Osteoblast (primary cell): ENCODE measurements around the gene JMJD6. TPM values are rescaled to one million over a fixed set of nuclear protein-coding genes. Genes with fewer than 3 reads are reported as not detected.
A peak's percentile ranks its signal among the peaks of the same experiment; 100 is the strongest.

ENCODE experiments used
- DNase-seq: peaks from one replicate; pipeline ENCODE4 v3.0.0; 2011; ENCODE audit warnings: low spot score, mixed read lengths; ENCODE audit not compliant: insufficient read length; ENCODE audit errors: missing footprints
- H2AFZ ChIP-seq: 2 replicates; pipeline ENCODE4 v1.6.0; 2011; ENCODE audit warnings: mild to moderate bottlenecking, low read length
- H3K27ac ChIP-seq: 2 replicates; pipeline ENCODE4 v1.5.1; 2011; ENCODE audit warnings: mild to moderate bottlenecking, low read depth, low read length, moderate library complexity
- H3K27me3 ChIP-seq: 2 replicates; pipeline ENCODE4 v1.6.0; 2012; ENCODE audit warnings: mild to moderate bottlenecking, control low read depth, inconsistent platforms, low read length, moderate library complexity; ENCODE audit not compliant: insufficient read depth
- H3K36me3 ChIP-seq: 2 replicates; pipeline ENCODE4 v1.5.1; 2011; ENCODE audit warnings: mild to moderate bottlenecking, low read length, control low read depth, moderate library complexity; ENCODE audit not compliant: insufficient read depth
- H3K4me1 ChIP-seq: 2 replicates; pipeline ENCODE4 v1.5.1; 2011; ENCODE audit warnings: mild to moderate bottlenecking, low read length, control low read depth, moderate library complexity; ENCODE audit not compliant: insufficient read depth
- H3K4me2 ChIP-seq: 2 replicates; pipeline ENCODE4 v1.6.0; 2011; ENCODE audit warnings: mild to moderate bottlenecking, low read length; ENCODE audit not compliant: insufficient read depth
- H3K4me3 ChIP-seq: fragments of 200-600 bp; sonication (generic); 3 replicates; pipeline ENCODE4 v1.5.1; 2012; ENCODE audit warnings: mild to moderate bottlenecking, low read length, inconsistent platforms; ENCODE audit not compliant: insufficient read depth
- H3K79me2 ChIP-seq: 2 replicates; pipeline ENCODE4 v1.6.0; 2012; ENCODE audit warnings: mild to moderate bottlenecking, low read length, control low read depth, inconsistent platforms; ENCODE audit not compliant: insufficient read depth
- H3K9me3 ChIP-seq: 2 replicates; pipeline ENCODE4 v1.5.1; 2011; ENCODE audit warnings: low read depth, low read length, control low read depth
- H4K20me1 ChIP-seq: 2 replicates; pipeline ENCODE4 v1.6.0; 2012; ENCODE audit warnings: mild to moderate bottlenecking, low read length, control low read depth; ENCODE audit not compliant: insufficient read depth
- total RNA-seq: library from RNA; depleted of rRNA; stranded (reverse); fragments of >200 nt; gene quantifications from 2 replicates; pipeline ENCODE4 v1.2.3, GENCODE V29; 2012
- TF ChIP-seq, protein P1 (sequence below): IDR thresholded peaks from 2 replicates; pipeline ENCODE4 v1.5.1; 2011; ENCODE audit warnings: mild to moderate bottlenecking, low read depth, low read length, moderate library complexity; ENCODE audit errors: extremely low read depth

JMJD6 gene
- total RNA-seq, 1 donor: 18.8 TPM

DNA sequence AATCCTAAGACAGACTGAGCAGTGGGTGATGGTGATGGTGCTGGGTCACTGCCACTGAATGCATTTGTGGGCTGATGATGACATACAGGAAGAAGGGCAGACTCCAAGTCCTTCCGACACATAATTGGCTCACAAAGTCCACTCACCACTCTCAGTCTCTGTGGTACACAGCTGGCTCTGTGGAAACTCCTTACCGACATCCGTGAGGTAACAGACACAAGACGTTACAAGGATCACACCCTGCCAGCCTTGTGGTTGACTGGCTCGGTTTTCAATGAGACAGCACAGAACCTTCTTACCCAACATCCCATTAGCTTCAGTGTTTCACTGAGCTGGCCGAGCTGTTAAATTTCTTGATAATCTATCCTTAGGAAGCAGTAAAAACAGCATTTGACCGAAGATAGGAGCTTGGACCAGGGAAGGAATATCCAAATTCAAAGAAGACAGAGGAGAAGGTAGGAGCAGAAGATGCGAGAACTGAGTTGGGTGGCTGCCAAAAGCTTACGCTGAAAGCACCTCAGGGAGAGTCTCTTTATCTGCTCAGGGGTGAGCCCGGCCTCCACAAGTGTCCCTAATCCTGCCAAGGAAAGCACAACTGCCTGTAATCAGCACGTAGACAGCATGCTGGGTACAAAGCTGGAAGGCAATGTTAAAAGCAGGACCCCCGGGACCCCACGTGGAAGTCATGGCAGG lies 10.1 kb downstream of the JMJD6 start:
- H3K79me2 ChIP-seq: peaks cover 48% of the 10 kb centered on the region
- no peak overlapping the region for H2AFZ ChIP-seq
- H3K4me2 ChIP-seq: peak overlapping the region; percentile 76
- peak overlapping the region; percentile 100 for H3K27ac ChIP-seq
- TF ChIP-seq, protein P1, sequence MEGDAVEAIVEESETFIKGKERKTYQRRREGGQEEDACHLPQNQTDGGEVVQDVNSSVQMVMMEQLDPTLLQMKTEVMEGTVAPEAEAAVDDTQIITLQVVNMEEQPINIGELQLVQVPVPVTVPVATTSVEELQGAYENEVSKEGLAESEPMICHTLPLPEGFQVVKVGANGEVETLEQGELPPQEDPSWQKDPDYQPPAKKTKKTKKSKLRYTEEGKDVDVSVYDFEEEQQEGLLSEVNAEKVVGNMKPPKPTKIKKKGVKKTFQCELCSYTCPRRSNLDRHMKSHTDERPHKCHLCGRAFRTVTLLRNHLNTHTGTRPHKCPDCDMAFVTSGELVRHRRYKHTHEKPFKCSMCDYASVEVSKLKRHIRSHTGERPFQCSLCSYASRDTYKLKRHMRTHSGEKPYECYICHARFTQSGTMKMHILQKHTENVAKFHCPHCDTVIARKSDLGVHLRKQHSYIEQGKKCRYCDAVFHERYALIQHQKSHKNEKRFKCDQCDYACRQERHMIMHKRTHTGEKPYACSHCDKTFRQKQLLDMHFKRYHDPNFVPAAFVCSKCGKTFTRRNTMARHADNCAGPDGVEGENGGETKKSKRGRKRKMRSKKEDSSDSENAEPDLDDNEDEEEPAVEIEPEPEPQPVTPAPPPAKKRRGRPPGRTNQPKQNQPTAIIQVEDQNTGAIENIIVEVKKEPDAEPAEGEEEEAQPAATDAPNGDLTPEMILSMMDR: no peak
- H3K27me3 ChIP-seq: no peaks in the 10 kb centered on the region
- peaks cover 35% of the 10 kb centered on the region for H3K4me1 ChIP-seq
- H4K20me1 ChIP-seq: peaks cover 15% of the 10 kb centered on the region
- H3K9me3 ChIP-seq: no peaks in the 10 kb centered on the region
- H3K4me3 ChIP-seq: peak overlapping the region; percentile 51
- peaks cover 69% of the 10 kb centered on the region for H3K36me3 ChIP-seq
- peak; percentile 96 for DNase-seq

DNA sequence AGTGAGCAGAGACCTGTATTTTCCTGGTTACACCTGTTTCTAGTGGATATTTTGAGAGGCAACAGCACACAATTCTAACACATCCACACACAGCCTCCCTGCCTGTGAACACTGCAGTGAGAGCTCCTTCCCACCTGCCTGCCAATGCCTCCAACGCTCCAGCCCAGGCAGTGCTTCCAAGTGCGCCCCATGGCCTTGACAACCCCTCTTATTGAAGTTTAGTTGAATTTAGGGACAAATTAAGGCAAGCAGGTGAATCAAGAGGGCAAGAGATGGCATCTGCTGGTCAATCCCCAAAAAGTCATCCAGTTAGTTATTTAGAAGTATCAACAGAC lies 10.9 kb downstream of the JMJD6 start:
- peaks cover 38% of the 10 kb centered on the region for H3K4me1 ChIP-seq
- peaks cover 16% of the 10 kb centered on the region for H4K20me1 ChIP-seq
- peak overlapping the region; percentile 16 for H3K4me2 ChIP-seq
- no peaks in the 10 kb centered on the region for H3K9me3 ChIP-seq
- no peaks in the 10 kb centered on the region for H3K27me3 ChIP-seq
- H3K4me3 ChIP-seq: no peak overlapping the region
- H2AFZ ChIP-seq: no peak overlapping the region
- peaks cover 61% of the 10 kb centered on the region for H3K36me3 ChIP-seq
- H3K79me2 ChIP-seq: peaks cover 43% of the 10 kb centered on the region
- peak overlapping the region; percentile 100 for H3K27ac ChIP-seq
- TF ChIP-seq, protein P1: no peak
- no peak for DNase-seq

DNA sequence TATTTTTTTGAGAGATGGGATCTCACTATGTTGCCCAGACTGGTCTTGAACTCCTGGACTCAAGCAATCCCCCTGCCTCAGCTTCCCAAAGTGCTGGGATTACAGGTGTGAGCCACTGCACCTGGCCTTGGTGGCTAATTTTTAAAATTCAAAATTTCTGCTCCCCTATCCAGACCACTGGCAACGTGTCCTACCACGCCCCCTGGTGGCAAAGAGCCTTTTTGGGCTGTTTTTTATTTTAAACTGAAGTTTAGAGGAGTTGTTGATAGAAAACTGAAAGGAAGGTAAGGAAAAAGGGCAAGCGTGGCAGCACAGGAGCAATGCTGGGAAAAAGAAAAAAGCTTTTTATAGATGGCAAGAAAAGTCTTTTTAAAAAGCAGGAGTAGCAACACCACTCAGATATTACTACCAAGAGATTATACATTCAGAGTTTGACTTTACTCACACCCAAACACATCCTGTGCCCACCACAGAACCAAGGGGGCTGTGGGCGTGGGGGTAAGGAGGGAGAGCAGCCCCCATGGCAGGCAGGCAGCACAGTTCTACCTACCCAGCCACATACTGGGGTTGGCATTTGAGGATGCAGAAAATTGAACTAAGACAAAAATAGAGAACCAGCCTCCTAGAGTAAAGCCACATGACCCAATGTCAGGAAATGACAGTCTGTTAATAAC lies 11.4 kb downstream of the JMJD6 start:
- Histone ChIP-seq H2AFZ (no peak overlapping the region), H3K79me2 (peaks cover 42% of the 10 kb centered on the region), H3K4me3 (no peak overlapping the region), H3K36me3 (peaks cover 56% of the 10 kb centered on the region), H3K27me3 (no peaks in the 10 kb centered on the region), H4K20me1 (peaks cover 16% of the 10 kb centered on the region), H3K4me2 (no peak overlapping the region), H3K4me1 (peaks cover 38% of the 10 kb centered on the region), H3K9me3 (no peaks in the 10 kb centered on the region), H3K27ac (peak overlapping the region; percentile 100)
- peak; percentile 59 for DNase-seq
- TF ChIP-seq, protein P1: peak; percentile 89

DNA sequence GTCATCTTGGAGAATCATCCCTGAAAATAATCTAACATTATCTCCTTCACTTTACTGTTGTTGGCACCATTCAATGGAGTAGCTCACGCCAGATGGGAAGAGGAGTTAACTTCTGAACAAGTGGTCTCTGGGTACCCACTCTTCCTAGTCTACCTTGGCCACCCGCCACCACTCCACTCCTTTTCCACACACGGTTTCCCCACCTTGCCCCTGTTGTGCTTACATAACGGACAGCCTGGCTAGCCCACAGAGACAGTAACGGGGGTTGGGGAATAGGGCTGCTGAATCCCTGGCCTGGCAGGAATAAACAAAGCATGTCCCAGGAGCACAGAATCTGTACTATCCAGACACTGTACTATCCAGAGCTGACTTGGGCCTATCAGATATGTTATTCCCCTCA lies 12.1 kb downstream of the JMJD6 start:
- H3K4me3 ChIP-seq: no peak overlapping the region
- peaks cover 42% of the 10 kb centered on the region for H3K4me1 ChIP-seq
- H4K20me1 ChIP-seq: peaks cover 21% of the 10 kb centered on the region
- H3K79me2 ChIP-seq: peaks cover 48% of the 10 kb centered on the region
- H3K27me3 ChIP-seq: no peaks in the 10 kb centered on the region
- peak overlapping the region; percentile 100 for H3K27ac ChIP-seq
- peaks cover 50% of the 10 kb centered on the region for H3K36me3 ChIP-seq
- H3K4me2 ChIP-seq: no peak overlapping the region
- TF ChIP-seq, protein P1: no peak
- H2AFZ ChIP-seq: no peak overlapping the region
- DNase-seq: no peak
- no peaks in the 10 kb centered on the region for H3K9me3 ChIP-seq
